Measurements from ENCODE around the gene TNNI3. TPM values are rescaled to one million over a fixed set of nuclear protein-coding genes. Genes with fewer than 3 reads are reported as not detected.

TNNI3 gene
- total and polyA plus RNA-seq, 2 donors (not counting 3 experiments of a cell fraction or from before 2014, with no cell fraction given), result not detected

DNA sequence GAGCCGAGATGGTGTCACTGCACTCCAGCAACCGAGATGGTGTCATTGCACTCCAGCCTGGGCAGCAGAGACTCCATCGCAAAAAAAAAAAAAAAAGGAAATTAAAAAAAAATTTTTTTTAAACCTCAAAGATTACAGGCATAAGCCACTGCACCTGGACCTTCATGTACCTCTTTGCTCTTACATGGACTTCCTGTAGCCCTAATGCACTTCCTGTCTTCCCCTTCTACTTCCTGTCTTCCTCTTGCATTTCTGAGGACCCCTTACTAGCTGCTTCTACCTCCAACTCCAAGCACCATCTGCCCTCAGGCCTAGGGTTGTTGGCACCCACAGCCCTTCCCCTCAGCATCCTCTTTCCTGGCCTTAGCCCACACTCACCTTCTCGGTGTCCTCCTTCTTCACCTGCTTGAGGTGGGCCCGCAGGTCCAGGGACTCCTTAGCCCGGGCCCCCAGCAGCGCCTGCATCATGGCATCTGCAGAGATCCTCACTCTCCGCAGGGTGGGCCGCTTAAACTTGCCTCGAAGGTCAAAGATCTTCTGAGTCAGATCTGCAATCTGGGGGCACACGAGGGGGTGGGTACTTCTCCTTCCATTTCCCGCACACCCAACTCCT is 3.8 kb downstream of the TNNI3 start:
- no peak overlapping the region for H3K4me2 ChIP-seq (ENCODE audit: insufficient read depth, low read length)
- no peak overlapping the region for H3K9ac ChIP-seq (replicated peaks; ENCODE audit: extremely low read depth, insufficient read depth, low read length)
- intact Hi-C loops (cut with micrococcal nuclease), result no loop called here
- no peak overlapping the region for H3K27ac ChIP-seq (ENCODE audit: insufficient read depth, low read depth, low read length)
- dilution Hi-C loops (cut with MboI; ENCODE audit: extremely low pct_ligation_motif_present, low sequenced_read_pairs), result no loop called here
- no TSS peak for BruUV-seq (replicated peaks)
- peaks cover 3 to 9% of the 10 kb centered on the region in 2 experiments for H3K27me3 ChIP-seq (ENCODE audit: control insufficient read depth in 2 of 2, insufficient read depth in 2 of 2, low read length in 2 of 2)
- no peaks in the 10 kb centered on the region for H3K9me1 ChIP-seq (replicated peaks; ENCODE audit: control insufficient read depth, extremely low read depth, insufficient read depth, low read length)
- H2AFZ ChIP-seq (ENCODE audit: low read depth, low read length), result no peak overlapping the region
- H3K9me3 ChIP-seq (replicated peaks; ENCODE audit: control insufficient read depth, insufficient read depth, low read length), result no peaks in the 10 kb centered on the region
- ChIA-PET CTCF (interaction anchor here (1.5 kb wide), 1 partner anchor 12 kb away, joined by 3 read pairs; the partner anchor contains the start of gene DNAAF3), POLR2A (no interaction called here)
- H3K4me1 ChIP-seq (ENCODE audit: control insufficient read depth, extremely low read depth, insufficient read depth, low read length), result peaks cover 4% of the 10 kb centered on the region
- no peaks in the 10 kb centered on the region for H3K79me2 ChIP-seq (ENCODE audit: control insufficient read depth, insufficient read depth, low read length)
- DNase-seq (ENCODE audit: low read depth, low spot score) (no peak), FAIRE-seq (no peak)
- no peak for TF ChIP-seq MYC (IDR thresholded peaks at IDR 0.05; ENCODE audit: low read depth, low read length)
- TF ChIP-seq, protein P1, sequence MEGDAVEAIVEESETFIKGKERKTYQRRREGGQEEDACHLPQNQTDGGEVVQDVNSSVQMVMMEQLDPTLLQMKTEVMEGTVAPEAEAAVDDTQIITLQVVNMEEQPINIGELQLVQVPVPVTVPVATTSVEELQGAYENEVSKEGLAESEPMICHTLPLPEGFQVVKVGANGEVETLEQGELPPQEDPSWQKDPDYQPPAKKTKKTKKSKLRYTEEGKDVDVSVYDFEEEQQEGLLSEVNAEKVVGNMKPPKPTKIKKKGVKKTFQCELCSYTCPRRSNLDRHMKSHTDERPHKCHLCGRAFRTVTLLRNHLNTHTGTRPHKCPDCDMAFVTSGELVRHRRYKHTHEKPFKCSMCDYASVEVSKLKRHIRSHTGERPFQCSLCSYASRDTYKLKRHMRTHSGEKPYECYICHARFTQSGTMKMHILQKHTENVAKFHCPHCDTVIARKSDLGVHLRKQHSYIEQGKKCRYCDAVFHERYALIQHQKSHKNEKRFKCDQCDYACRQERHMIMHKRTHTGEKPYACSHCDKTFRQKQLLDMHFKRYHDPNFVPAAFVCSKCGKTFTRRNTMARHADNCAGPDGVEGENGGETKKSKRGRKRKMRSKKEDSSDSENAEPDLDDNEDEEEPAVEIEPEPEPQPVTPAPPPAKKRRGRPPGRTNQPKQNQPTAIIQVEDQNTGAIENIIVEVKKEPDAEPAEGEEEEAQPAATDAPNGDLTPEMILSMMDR (IDR thresholded peaks at IDR 0.05; ENCODE audit: extremely low read depth in 1 of 2, insufficient read depth in 1 of 2, low read depth in 1 of 2, low read length in 2 of 2), result no peak
- TF ChIP-seq POLR2AphosphoS5 (IDR thresholded peaks at IDR 0.05; ENCODE audit: insufficient read depth, low read depth, low read length), result no peak
- TF ChIP-seq EZH2 (IDR thresholded peaks at IDR 0.05; ENCODE audit: borderline replicate concordance, low read depth, low read length, severe bottlenecking), result no peak
- TF ChIP-seq FOS (IDR thresholded peaks at IDR 0.05; ENCODE audit: borderline replicate concordance, insufficient read depth, low read length), result no peak
- no peak for TF ChIP-seq POLR2A (IDR thresholded peaks at IDR 0.05; ENCODE audit: low read depth, low read length)
- TF ChIP-seq GATA2 (IDR thresholded peaks at IDR 0.05; ENCODE audit: insufficient read depth, insufficient read length, low read depth, low read length), result no peak
- no peak for TF ChIP-seq JUN (IDR thresholded peaks at IDR 0.05; ENCODE audit: borderline replicate concordance, insufficient read depth, insufficient read length, low read depth)
- TF ChIP-seq, protein P2, sequence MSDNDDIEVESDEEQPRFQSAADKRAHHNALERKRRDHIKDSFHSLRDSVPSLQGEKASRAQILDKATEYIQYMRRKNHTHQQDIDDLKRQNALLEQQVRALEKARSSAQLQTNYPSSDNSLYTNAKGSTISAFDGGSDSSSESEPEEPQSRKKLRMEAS (IDR thresholded peaks at IDR 0.05; ENCODE audit: insufficient read depth, insufficient read length), result no peak
- H3K36me3 ChIP-seq (ENCODE audit: control insufficient read depth in 2 of 2, extremely low read depth in 1 of 2, insufficient read depth in 2 of 2, low read length in 2 of 2), result no peaks in the 10 kb centered on the region
- H4K20me1 ChIP-seq (replicated peaks; ENCODE audit: control insufficient read depth, extremely low read depth, insufficient read depth, low read length), result no peaks in the 10 kb centered on the region
- no peak overlapping the region for H3K4me3 ChIP-seq (replicated peaks in 1 of 3; ENCODE audit: insufficient read depth in 1 of 3, low read depth in 1 of 3, low read length in 3 of 3)
